Measurements from ENCODE around the gene GRK4. TPM values are rescaled to one million over a fixed set of nuclear protein-coding genes. Genes with fewer than 3 reads are reported as not detected.

GRK4 gene
- total and polyA plus RNA-seq, 2 of the 8 experiments (the other 6 are each of a cell fraction or from before 2014, with no cell fraction given) = 0.77 to 1.8 TPM

Small RNA genes within 50 kb of the gene (small RNA-seq; reads per million reads assigned to genes)
- not detected for gene RF02134 (ENCODE audit: insufficient read depth)
- not detected for gene RF02135 (ENCODE audit: insufficient read depth)
- not detected for gene RNU6-204P (ENCODE audit: insufficient read depth)

Other genes starting within 250 kb of the GRK4 start
- 36.2 and 37.7 TPM in 2 replicates for gene TNIP2, start 207.2 kb upstream of the GRK4 start, total RNA-seq (2021; fragmentation: NEBNext Ultra II Directional; extraction: Animal tissue kit (Norgen Biotek cat#: 25700))
- 23.7 and 35.7 TPM in 2 replicates for gene TNIP2, start 207.2 kb upstream of the GRK4 start, polyA plus RNA-seq (2011; rRNA removed)
- 31.4 and 32.4 TPM in 2 replicates for gene SH3BP2, start 170.5 kb upstream of the GRK4 start, total RNA-seq (2021; fragmentation: NEBNext Ultra II Directional; extraction: Animal tissue kit (Norgen Biotek cat#: 25700))
- 27.4 and 45.8 TPM in 2 replicates for gene SH3BP2, start 170.5 kb upstream of the GRK4 start, polyA plus RNA-seq (2011; rRNA removed)
- 132 and 143 TPM in 2 replicates for gene ADD1, start 119.7 kb upstream of the GRK4 start, total RNA-seq (2021; fragmentation: NEBNext Ultra II Directional; extraction: Animal tissue kit (Norgen Biotek cat#: 25700))
- gene ADD1, start 119.7 kb upstream of the GRK4 start, polyA plus RNA-seq (2011; rRNA removed) = 113 and 219 TPM in 2 replicates
- 44.4 and 45.3 TPM in 2 replicates for gene NOP14, start 165 bp upstream of the GRK4 start, total RNA-seq (2021; fragmentation: NEBNext Ultra II Directional; extraction: Animal tissue kit (Norgen Biotek cat#: 25700))
- gene NOP14, start 165 bp upstream of the GRK4 start, polyA plus RNA-seq (2011; rRNA removed) = 8.6 TPM in 2 replicates
- not detected in 2 replicates for gene HTT-AS, start 111.0 kb downstream of the GRK4 start, total RNA-seq (2021; fragmentation: NEBNext Ultra II Directional; extraction: Animal tissue kit (Norgen Biotek cat#: 25700))
- gene HTT-AS, start 111.0 kb downstream of the GRK4 start, polyA plus RNA-seq (2011; rRNA removed) = not detected in 2 replicates
- gene HTT, start 111.1 kb downstream of the GRK4 start, total RNA-seq (2021; fragmentation: NEBNext Ultra II Directional; extraction: Animal tissue kit (Norgen Biotek cat#: 25700)) = 65.4 and 71.0 TPM in 2 replicates
- gene HTT, start 111.1 kb downstream of the GRK4 start, polyA plus RNA-seq (2011; rRNA removed) = 24.0 and 26.2 TPM in 2 replicates